ENCODE results near the gene DERA.

- TF ChIP-seq CTCF (conservative IDR thresholded peaks at IDR 0.05 in 1 of 2, IDR thresholded peaks at IDR 0.05 in 1 of 2; ENCODE audit: extremely low read depth in 1 of 2, insufficient read depth in 1 of 2, low read depth in 1 of 2, low read length in 2 of 2) (no peak), EZH2 (IDR thresholded peaks at IDR 0.05; ENCODE audit: borderline replicate concordance, low read length) (no peak)
These were observed 91.7 kb downstream of the DERA start for GRCh38 chr12:16002880-16003279.

Measured in mammary epithelial cell (primary cell).